GM21515 (cell line): Measurements from ENCODE around the gene NISCH.

ENCODE experiments used
- ATAC-seq: cut with Tn5 transposase; IDR thresholded peaks from one replicate; pipeline ENCODE4 v1.9.1; 2021; ENCODE audit not compliant: unreplicated experiment

The NISCH gene

DNA sequence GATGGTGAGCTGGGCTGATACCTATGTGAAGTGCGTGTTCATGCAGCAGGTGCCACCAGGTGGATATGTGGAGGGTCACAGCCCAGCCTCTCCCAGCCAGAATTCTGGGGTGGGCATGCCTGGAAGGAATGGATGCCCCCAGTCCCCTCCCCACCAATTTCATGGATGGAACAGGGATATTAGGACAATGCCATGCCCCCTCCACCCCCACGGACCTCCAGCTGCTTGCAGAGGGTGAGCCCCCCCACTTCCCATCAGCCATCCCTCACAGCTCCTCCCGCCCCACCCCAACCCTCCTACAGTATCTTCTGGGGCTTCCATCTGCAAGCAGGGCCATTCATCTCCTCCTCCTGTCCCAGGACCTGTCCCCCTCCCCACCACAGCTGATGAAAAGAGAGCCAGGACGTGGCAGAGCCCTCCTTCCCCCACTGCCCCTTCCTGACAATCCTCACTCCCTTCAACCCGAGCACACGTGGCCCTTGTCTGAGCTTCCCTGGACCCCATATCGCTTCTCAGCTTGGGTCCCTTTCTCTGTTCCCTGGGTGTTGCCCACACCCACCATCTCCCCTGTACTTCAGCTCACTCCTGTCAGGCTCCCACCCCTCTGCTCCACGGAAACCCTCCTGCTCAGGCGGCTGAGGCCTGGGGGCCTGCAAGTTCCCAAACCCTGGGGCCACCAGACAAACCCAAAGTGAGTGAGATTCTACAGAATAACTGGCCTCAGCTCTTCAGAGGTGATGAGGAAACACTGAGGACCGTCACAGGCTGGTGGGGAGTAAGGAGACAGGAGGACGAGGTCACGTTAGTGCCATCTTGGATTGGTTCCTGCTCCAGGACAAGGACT lies 7.7 kb upstream of the NISCH start:
- no peak for ATAC-seq

GRCh38 chr3:52450489-52451236 lies 4.7 kb upstream of the NISCH start:
- no peak for ATAC-seq

DNA sequence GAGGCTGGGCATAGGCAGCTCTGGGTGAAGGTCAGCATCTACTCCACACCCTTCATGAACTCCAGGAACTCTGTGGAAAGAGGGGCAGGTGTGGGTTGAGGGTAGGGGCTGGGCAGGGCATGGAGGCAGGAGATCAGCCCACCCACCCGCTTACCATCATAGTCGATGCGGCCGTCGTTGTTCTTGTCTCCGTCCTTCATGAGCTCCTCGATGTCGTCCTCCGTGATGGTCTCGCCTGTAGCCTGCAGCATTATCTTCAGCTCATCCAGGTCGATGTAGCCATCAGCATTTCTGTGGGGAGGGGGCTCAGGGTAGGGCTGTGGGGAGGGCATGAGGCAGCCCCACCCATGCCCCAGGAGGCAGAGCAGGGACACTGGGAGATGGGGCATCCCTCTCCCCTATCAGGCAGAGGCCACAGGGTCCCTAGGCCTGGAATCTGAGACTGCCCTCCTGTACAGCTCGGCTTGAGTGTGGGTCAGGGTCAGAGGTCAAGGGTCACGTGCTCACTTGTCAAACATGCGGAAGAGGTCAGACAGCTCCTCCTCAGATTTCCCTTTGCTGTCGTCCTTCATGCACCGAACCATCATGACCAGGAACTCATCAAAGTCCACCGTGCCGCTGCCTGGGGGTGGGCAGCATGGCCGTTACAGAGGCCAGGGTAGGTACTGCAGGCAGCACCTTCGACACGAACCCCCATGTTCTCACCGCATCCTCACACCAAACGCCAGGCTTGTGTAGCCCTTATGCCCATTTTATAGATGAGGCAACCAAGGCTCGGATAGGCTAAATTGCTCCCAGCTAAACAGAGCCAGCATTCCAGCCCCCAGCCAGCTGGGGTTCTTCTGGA lies 3.9 kb upstream of the NISCH start:
- no peak for ATAC-seq

- no peak for ATAC-seq
Measured at GRCh38 chr3:52452126-52452525, 3.3 kb upstream of the NISCH start.

DNA sequence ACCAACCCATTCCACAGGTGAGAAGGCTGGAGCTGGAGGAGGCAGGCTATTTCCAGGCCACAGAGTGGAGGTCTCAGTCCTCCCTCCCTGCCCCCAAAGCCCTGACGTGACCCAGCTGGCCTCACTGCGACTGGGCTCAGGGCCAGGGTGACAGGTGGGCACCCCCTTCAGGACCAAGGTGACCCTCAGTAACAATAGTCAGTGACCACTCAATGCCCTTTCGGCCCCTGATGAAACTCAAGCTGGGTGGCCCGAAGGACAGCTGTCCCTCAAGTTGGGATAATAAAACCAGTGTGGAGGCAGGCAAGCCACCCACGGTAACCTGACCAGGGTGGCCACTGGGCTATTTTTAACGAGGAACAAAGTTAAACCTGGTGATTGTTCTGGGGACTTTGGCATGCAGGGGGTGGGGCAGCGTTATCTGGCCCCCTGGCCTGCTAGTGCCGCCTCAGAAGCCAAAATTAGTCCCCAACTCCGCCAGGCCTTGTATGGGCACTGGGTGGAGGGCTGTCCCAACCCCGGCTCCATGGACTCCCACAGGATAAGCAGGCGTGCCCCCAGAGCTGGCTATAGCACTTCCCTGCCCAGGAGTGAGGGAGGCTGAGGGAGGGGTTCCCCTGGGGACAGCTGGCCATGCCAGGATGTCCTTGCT lies 2.7 kb upstream of the NISCH start:
- ATAC-seq, result no peak

DNA sequence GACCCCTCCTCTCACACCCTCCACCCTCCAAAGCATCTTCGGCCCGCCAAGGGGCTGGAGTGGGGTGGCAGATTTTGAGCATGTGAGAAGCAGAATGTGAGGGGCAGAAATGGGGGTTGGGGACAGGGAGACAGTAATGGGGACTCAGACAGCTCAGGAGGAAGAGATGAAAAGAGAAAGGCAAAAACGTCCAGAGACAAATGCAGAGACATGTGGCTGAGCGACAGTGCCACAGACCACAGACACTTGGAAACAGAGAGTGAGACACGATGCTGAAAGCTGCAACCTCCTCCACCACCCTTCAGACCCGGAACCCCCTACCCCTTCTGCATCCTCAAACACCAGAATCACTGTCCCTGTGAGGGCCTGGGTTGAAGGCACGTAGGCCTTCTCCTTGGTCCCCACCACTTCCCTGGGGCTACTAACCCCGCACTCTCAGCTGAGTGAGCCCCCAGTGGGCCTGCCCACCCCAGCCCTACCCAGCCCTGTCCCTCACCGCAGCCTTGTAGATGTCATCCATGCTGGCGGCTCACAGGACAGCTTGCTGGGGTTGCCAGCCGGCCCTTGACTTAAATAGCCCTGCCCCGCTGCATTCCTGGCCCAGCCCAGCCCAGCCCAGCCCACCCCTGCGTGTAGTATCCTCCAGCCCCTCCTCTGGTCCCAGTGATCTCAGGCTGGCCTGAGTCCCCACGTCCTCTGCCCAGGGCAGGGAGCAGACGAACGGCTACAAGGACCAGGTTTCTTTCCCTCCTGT lies 1.7 kb upstream of the NISCH start, which contains the start of gene TNNC1:
TSS of gene TNNC1 (minus strand) at position 546 of the 754 bp plus-strand sequence. CDS start at position 520, 26 bp downstream.
- no peak for ATAC-seq

- no peak for ATAC-seq
Measured at GRCh38 chr3:52454250-52454937, 1.0 kb upstream of the NISCH start.

- no peak for ATAC-seq
Measured at GRCh38 chr3:52454938-52455282, 494 bp upstream of the NISCH start.

DNA sequence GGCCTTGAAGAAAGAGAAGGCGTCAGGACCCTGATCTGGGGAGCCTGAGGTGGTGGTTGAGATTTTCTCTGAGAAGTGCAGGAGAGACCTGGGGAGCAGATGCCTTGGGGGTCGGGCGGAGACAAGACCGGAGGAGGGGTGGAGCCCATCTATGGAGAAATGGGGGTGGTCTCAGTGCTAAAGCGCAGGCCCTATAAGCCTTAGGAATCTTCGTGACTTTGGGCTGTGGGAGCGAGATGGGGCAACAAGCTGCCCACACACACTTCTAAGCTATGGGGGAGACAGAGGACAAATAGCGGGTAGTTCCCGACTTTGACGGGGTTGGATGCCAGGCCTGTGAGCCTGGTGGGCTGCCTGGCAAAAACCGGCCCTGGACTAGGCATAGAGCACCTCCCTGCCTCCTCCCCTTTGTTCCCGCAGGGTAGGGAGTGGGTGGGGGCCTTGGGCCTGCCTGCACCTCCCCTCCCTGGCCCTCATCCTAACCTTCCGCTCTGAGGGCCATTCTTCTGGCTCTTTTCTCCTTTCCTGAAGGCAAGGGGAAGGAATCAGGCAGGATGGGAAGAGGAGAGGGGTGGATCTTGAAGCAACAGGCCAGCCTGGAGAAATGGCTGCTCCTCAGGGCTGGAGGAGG lies 880 bp downstream of the NISCH start:
- ATAC-seq, result no peak

- ATAC-seq, result no peak
Measured at GRCh38 chr3:52456800-52457183, 1.4 kb downstream of the NISCH start.

- ATAC-seq, result no peak
Measured at GRCh38 chr3:52458031-52458760, 2.8 kb downstream of the NISCH start.

- ATAC-seq, result no peak
Measured at GRCh38 chr3:52458770-52459545, 3.6 kb downstream of the NISCH start.

- ATAC-seq, result no peak
Measured at GRCh38 chr3:52461874-52462273, 6.5 kb downstream of the NISCH start.

DNA sequence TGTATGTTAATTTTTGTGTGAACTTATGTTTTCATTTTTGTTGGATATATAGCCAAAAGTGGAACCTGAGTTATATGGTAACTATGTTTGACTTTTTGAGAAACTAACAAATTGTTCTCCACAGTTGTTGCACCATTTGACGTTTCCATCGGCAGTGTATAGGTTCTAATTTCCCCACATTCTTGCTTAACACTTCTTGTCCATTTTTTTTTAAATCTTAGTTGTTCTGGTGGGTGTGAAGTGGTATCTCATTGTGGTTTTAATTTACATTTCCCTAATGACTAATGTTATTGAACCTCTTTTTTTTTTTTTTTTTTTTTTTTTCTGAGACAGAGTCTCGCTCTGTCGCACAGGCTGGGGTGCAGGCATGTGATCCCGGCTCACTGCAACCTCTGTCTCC lies 8.0 kb downstream of the NISCH start:
- ATAC-seq, result no peak

- no peak for ATAC-seq
Measured at GRCh38 chr3:52468336-52468735, 12.9 kb downstream of the NISCH start.

DNA sequence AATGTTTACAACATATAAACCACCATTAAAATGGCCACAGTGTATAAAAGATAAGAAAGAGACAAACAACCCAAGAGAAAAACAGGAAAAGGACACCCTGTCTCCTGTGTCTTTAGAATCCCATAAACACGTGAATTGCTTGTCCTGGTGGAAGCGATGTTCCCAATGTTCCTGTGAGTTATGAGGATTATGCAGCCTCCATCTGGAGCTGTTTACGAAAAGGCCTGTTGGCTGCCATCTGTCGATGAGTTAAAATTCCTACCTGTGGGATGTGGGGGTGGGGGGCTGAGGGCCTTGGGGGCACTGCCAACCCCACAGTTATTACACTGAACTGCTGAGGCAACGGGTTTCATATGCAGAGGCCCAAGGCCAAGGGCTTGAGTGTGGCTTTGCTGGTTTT lies 13.6 kb downstream of the NISCH start:
- no peak for ATAC-seq

DNA sequence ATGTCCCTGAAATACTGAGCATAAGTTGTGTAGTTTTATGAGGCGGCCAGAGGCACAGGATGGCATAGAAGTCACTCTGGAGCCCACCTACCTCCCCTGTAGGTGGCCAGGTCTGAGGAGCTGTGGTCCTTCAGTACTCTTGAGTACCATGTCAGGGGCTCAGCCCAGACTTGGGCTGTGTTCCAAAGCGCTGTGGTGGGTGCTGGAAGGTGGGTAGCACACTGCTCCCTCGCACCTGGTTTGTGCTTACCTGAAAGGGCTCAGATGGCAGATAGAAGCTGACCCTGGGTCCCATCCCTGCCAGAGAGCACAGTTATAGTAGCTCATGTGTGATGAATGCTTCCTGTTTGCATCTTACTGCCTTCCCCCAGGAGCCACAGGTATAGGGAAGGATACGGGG lies 15.5 kb downstream of the NISCH start:
- ATAC-seq, result no peak
